LNCaP clone FGC (cell line): ENCODE measurements around the gene CLTA.

Experiments used
- DNase-seq: peaks from one replicate; pipeline ENCODE4 v3.0.0-alpha.2; 2011; ENCODE audit warnings: low read depth
- H3K4me3 ChIP-seq: 2 replicates; pipeline ENCODE4 v1.5.1; 2011; ENCODE audit warnings: mild to moderate bottlenecking, low read depth, low read length, control low read depth
- CTCF ChIP-seq: IDR thresholded peaks from 2 replicates; pipeline ENCODE4 v1.5.1; 2012; ENCODE audit warnings: mild to moderate bottlenecking; ENCODE audit not compliant: control insufficient read depth, insufficient read depth; ENCODE audit errors: extremely low read depth

CLTA gene

GRCh38 chr9:36145970-36146369, 44.8 kb upstream of the CLTA start:
- TF ChIP-seq CTCF = no peak
- H3K4me3 ChIP-seq = no peak overlapping the region

GRCh38 chr9:36146651-36147050, 44.1 kb upstream of the CLTA start:
- DNase-seq = no peak
- TF ChIP-seq CTCF = no peak
- no peak overlapping the region for H3K4me3 ChIP-seq

More at GRCh38 chr9:36145970-36146369, 44.8 kb upstream of the CLTA start:
- no peak for DNase-seq

GRCh38 chr9:36147441-36148175, 43.1 kb upstream of the CLTA start:
- no peak for TF ChIP-seq CTCF
- no peak overlapping the region for H3K4me3 ChIP-seq
- no peak for DNase-seq

- no peak for DNase-seq
- TF ChIP-seq CTCF = no peak
- H3K4me3 ChIP-seq = no peak overlapping the region
Observed at GRCh38 chr9:36148311-36149051, 42.2 kb upstream of the CLTA start.

- no peak overlapping the region for H3K4me3 ChIP-seq
- no peak for DNase-seq
- TF ChIP-seq CTCF = no peak
Observed at GRCh38 chr9:36149197-36149596, 41.5 kb upstream of the CLTA start.

- no peak overlapping the region for H3K4me3 ChIP-seq
- DNase-seq = no peak
- TF ChIP-seq CTCF = no peak
Observed at GRCh38 chr9:36150574-36151315, 40.0 kb upstream of the CLTA start.
